Ishikawa (cell line): ENCODE measurements around the gene CASTOR1.

ENCODE experiments used
- CEBPB ChIP-seq: IDR thresholded peaks from 2 replicates; pipeline ENCODE4 v1.6.1; 2012
- CREB1 ChIP-seq: IDR thresholded peaks from 2 replicates; pipeline ENCODE4 v1.6.1; 2012; ENCODE audit warnings: low read depth
- EGR1 ChIP-seq: IDR thresholded peaks from 2 replicates; pipeline ENCODE4 v1.6.1; 2012
- EP300 ChIP-seq: IDR thresholded peaks from 2 replicates; pipeline ENCODE4 v1.6.1; 2012; ENCODE audit warnings: borderline replicate concordance
- FOXM1 ChIP-seq: IDR thresholded peaks from 2 replicates; pipeline ENCODE4 v1.6.1; 2012; ENCODE audit warnings: low read depth, borderline replicate concordance
- MAX ChIP-seq: IDR thresholded peaks from 2 replicates; pipeline ENCODE4 v1.6.1; 2012
- NFIC ChIP-seq: IDR thresholded peaks from 2 replicates; pipeline ENCODE4 v1.6.1; 2012
- RAD21 ChIP-seq: IDR thresholded peaks from 2 replicates; pipeline ENCODE4 v1.6.1; 2012; ENCODE audit warnings: low read depth
- REST ChIP-seq: IDR thresholded peaks from 2 replicates; pipeline ENCODE4 v1.6.1; 2012; ENCODE audit warnings: low read depth, mild to moderate bottlenecking
- TAF1 ChIP-seq: IDR thresholded peaks from 2 replicates; pipeline ENCODE4 v1.6.1; 2012; ENCODE audit warnings: low read depth, mild to moderate bottlenecking
- TCF12 ChIP-seq: IDR thresholded peaks from 2 replicates; pipeline ENCODE4 v1.6.1; 2012; ENCODE audit warnings: low read depth
- TEAD4 ChIP-seq: IDR thresholded peaks from 2 replicates; pipeline ENCODE4 v1.6.1; 2012
- USF1 ChIP-seq: IDR thresholded peaks from 2 replicates; pipeline ENCODE4 v1.6.1; 2012
- YY1 ChIP-seq: IDR thresholded peaks from 2 replicates; pipeline ENCODE4 v1.6.1; 2012; ENCODE audit warnings: low read depth
- ZBTB7A ChIP-seq: IDR thresholded peaks from 2 replicates; pipeline ENCODE4 v1.6.1; 2012; ENCODE audit warnings: low read depth

Gene CASTOR1

GRCh38 chr22:30289141-30289979 is at the start of gene CASTOR1:
TSS of gene CASTOR1 (minus strand) at chr22:30289505. CDS start at chr22:30289497, 8 bp downstream.
- TF ChIP-seq RAD21 (no peak), REST (no peak), YY1 (no peak), EGR1 (peak; percentile 36; the same call in 1 of the 2 replicates), ZBTB7A (peak; percentile 89), USF1 (peak; percentile 23; the same call in 1 of the 2 replicates), EP300 (0 out of 2 replicates have a peak, but pooled peaks have one; percentile 20), MAX (peak; percentile 44; the same call in 1 of the 2 replicates), TCF12 (no peak), NFIC (no peak), TAF1 (no peak; the same call in 1 of the 2 replicates), CREB1 (no peak), CEBPB (no peak), FOXM1 (no peak), TEAD4 (peak; percentile 15; the same call in 1 of the 2 replicates)

GRCh38 chr22:30338802-30339201 is 49.5 kb upstream of the CASTOR1 start:
- TF ChIP-seq CREB1 (no peak), EGR1 (no peak)

- TF ChIP-seq EP300 (no peak), TEAD4 (no peak), CEBPB (no peak), TAF1 (no peak), CREB1 (no peak)
Observed at GRCh38 chr22:30337461-30337778, 48.1 kb upstream of the CASTOR1 start.

GRCh38 chr22:30336752-30337460 is 47.6 kb upstream of the CASTOR1 start:
- TF ChIP-seq NFIC = no peak
- no peak for TF ChIP-seq CEBPB
- no peak for TF ChIP-seq USF1
- no peak for TF ChIP-seq REST
- no peak for TF ChIP-seq YY1
- no peak for TF ChIP-seq TAF1
- TF ChIP-seq TEAD4 = no peak
- TF ChIP-seq ZBTB7A = no peak
- no peak for TF ChIP-seq CREB1
- no peak for TF ChIP-seq EGR1
- no peak for TF ChIP-seq MAX
- no peak for TF ChIP-seq TCF12
- no peak for TF ChIP-seq FOXM1
- no peak for TF ChIP-seq RAD21
- TF ChIP-seq EP300 = no peak

- TF ChIP-seq TAF1 = no peak
- no peak for TF ChIP-seq YY1
- no peak for TF ChIP-seq NFIC
- TF ChIP-seq CREB1 = no peak
- no peak for TF ChIP-seq RAD21
- no peak for TF ChIP-seq CEBPB
Observed at GRCh38 chr22:30335236-30335635, 45.9 kb upstream of the CASTOR1 start.
